Measurements from ENCODE around the gene DYNC2H1.

Gene DYNC2H1

GRCh38 chr11:103281301-103281700, 172.1 kb downstream of the DYNC2H1 start:
- DNase-seq = no peak

- no peak for DNase-seq
These were observed 175.0 kb downstream of the DYNC2H1 start for GRCh38 chr11:103284260-103284659.

GRCh38 chr11:103294516-103294915, 185.3 kb downstream of the DYNC2H1 start:
- DNase-seq = no peak

DNA sequence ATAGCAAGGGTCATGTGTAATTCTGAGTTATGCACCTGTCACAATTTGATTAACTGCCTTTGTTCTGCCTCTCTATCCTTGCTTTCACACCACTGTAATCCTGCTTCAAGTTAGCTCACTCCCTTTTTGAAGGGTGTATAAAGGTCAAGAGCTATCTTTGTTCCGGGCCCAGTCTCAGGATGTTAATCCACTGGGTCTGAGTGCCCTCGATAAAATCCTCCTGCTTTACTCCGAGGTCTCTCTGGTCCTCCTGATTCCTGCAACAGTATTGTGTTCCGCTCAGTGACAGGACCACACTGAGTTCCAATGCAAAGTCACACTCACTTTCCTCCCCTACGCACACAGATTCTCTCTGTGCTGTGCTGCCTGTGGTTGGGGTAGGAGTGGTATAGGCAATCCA, 186.5 kb downstream of the DYNC2H1 start:
- DNase-seq = no peak

GRCh38 chr11:103297900-103298299, 188.7 kb downstream of the DYNC2H1 start:
- DNase-seq = no peak

- no peak for DNase-seq
These were observed 206.0 kb downstream of the DYNC2H1 start for GRCh38 chr11:103315248-103315647.

DNA sequence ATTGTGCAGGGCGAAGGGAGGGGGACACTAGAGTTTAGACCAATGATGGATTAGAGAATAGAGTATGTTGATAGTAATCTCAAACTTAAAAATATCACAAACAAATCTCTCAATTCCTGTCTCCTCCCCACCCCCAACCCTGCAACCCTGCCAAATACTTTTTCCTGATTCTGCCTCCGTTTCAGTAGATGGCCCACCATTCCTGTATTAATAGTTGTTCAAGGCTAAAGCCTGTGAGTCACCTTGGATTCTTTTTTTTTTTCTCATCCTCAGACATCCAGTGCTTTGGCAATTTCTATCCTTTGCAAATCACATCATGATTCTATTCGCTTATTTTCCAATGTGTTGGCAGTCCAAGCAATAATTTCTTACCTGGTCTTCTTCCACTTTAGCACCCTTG, 207.9 kb downstream of the DYNC2H1 start:
- DNase-seq = no peak

GRCh38 chr11:103322821-103323220, 213.6 kb downstream of the DYNC2H1 start:
- no peak for DNase-seq

- no peak for DNase-seq
These were observed 216.5 kb downstream of the DYNC2H1 start for GRCh38 chr11:103325686-103326069.

DNA sequence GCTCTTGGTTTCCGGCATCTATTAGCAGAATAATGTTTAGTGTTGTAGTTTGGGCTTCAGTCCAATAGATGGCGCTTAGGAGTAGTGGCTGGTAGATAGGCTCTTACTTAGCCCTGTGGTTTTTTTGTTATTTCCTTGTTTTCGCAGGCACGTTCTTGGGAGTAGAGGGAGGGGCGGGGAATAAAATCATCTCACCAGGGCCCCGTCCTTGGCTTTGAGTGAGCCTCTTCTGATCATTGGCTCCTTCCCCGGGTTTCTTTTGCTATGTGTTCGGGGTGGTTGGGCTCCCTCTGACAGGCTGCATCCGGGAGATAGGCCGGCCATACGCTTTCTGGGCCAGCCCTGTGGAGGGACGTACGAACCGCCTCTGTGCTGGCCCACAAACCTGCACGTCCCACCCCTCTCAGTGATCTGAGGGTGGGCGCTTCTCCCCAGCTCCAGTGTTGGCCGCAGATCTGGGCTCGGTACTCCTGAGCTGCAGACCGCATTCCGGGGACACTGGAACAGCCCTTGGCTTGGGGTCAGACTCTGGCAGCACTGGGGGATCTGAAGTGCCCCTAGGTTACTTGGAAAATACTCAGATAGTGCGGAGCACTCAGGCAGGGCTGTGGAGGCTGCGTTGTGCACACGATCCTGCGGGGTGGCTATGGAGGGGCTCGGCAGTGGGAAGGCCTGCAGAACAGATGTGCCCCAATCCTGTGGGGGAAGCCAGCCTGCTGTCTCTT, 217.0 kb downstream of the DYNC2H1 start:
- DNase-seq = no peak

- no peak for DNase-seq
These were observed 218.5 kb downstream of the DYNC2H1 start for GRCh38 chr11:103327721-103328120.

DNA sequence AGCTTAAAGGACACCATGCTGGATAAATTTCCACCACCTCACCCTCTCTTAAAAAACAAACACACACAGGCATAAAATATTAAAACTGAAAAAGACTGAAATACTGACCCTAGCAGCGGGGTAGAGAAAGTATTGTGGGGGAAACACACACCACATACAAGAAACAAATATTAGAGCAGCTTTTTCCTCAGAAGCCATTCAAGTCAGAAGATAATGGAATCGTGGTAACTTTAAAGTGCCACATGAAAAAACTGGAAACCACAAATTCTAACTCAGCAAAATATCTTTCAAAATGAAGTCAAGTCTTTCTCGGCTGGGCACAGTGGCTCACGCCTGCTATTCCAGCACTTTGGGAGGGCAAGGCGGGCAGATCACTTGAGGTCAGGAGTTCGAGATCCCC, 223.2 kb downstream of the DYNC2H1 start:
- DNase-seq = no peak

DNA sequence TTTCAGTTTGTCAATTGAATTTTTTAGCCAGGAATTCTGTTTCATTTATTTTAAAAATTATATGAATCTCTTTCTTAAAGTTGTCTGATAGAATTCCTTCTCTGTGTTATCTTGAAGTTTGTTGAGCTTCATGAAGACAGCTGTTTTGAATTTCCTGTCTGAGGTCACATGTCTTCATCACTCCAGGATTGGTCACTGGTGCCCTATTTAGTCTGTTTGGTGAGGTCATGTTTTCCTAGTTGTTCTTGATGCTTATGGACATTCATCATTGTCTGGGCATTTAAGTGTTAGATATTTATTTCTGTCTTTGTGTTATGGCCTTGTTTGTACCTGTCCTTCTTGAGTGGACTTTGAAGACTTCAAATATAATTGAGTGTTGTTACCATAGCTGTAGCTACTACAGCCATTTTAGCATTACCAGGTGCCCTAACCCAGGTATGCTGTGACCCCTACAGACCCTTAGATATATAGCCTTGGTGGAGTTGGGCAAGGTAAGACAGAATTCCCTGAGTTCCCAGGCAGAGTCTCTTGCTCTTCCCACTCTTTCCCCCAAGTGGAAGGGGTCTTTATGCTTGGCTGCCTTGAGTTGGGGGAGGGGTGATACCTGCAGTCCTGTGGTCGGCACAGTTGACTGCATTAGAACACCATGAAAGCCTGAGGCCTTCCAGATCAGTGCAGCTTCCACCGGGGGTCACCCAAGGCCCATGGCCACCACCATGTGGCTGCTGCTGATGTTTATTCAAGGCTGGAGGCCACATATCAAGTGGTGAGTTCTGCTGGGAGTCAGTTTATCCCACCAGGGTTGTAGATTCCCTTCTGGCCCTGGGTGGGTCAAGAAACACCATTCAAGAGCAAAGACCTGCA, 229.6 kb downstream of the DYNC2H1 start:
- no peak for DNase-seq

DNA sequence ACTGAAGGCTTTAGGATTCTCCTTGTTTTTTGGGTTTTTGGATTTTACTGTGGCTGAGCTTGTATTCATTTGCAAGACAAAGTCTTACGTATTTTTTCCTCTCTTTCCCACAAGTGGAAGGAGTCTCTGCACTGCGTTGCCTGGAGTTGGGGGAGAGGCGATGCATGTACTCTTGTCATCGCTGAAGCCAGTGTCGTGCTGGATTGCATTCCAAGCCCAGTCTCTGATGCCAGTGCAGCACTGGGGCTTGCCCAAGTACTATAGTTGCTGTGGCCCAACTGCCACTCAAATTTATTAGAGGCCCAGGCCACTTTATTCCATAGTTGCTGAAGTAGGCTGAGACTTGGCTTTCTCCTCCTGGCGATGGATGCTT, 230.2 kb downstream of the DYNC2H1 start:
- no peak for DNase-seq

- no peak for DNase-seq
These were observed 231.7 kb downstream of the DYNC2H1 start for GRCh38 chr11:103340956-103341355.

- DNase-seq = no peak
These were observed 235.7 kb downstream of the DYNC2H1 start for GRCh38 chr11:103344886-103345285.

- no peak for DNase-seq
These were observed 240.4 kb downstream of the DYNC2H1 start for GRCh38 chr11:103349595-103349994.

DNA sequence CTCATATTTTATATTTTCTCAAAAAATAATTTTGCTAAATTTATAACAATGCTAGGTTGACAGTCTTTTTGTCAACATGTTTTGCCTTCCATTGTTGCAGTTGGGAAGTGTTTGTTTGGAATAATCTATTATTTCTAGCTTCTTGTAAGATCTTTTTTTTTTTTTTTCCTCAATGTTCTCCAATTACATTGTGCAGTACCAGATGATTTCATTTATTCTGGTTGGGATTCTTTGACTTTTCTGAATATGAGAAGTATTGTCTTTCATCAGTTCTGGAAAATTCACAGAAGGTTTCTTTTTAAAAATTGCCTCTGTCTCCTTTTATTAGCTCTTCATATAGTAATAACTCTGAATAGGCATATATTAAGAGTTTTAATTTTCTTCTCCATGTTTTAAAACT, 245.4 kb downstream of the DYNC2H1 start:
- DNase-seq = no peak

DNA sequence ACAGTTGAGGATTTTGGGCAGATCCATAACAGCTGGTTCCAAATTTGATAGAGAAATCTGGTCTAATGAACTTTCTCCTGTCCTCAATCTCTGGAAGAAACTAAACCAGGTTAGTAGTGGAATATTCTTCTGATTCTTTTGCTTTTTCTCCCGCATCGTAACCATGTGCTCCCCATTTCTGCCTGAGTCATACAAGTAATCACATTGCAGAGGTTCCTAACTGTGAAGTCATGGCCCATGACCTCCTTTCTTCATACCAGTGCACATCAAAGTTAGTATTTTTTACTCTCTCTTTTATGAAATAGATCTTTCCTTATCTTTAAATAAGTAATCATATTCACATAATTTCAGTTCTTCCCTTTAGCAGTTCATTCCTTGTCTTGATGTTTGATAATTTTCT, 249.0 kb downstream of the DYNC2H1 start:
- no peak for DNase-seq

- no peak for DNase-seq
These were observed 250.0 kb downstream of the DYNC2H1 start for GRCh38 chr11:103359216-103359615.

DNA sequence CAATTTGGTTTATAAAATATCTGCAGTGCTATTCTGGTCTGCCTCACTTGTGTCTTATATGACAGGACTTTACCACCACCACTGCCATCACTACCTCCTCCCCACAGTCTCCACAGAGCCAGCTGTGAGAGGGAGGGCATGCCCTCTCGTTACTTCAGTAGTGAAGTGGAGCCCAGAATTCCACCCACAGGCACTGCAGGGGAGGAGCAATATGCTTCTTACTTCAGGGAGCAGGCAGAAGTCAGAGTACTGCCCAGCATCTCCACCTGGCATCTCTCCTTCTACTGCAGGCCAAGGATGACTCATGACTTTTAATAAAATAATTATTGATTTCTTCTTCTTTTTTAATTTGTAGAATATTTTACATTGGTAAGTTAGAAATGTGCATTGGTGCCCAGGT, 255.5 kb downstream of the DYNC2H1 start:
- no peak for DNase-seq

DNA sequence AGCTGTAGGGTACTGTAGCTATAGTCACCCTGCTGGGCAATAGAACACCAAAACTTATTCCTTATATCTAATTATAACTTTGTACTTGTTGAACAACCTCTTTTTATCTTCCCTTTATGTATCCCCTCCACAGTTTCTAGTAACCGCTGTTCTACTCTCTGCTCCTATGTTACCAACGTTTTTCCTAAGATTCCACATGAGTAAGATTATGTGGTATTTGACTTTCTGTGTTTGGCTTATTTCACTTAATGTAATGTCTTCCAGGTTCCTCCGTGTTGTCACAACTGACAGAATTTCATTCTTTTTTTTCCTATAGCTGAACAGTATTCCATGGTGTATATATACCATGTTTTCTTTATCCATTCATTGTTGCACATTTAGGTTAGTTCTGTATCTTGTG, 258.4 kb downstream of the DYNC2H1 start:
- no peak for DNase-seq

DNA sequence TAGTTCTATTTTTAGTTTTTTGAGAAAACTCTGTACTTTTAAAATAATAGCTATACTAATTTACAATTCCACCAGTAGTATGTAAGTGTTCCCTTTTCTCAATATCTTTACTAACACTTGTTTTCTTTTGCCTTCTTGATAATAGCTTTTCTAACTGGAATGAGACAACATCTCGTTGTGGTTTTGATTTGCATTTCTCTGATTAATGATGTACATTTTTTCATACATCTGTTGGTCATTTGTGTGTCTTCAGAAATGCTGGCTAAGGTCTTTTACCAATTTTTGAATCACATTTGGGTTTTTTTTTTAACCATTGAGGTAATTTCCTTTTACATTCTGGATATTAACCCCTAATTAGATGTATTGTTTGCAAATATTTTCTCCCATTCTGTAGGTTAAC, 258.9 kb downstream of the DYNC2H1 start:
- DNase-seq = no peak

- DNase-seq = no peak
These were observed 260.9 kb downstream of the DYNC2H1 start for GRCh38 chr11:103370076-103370475.

DNA sequence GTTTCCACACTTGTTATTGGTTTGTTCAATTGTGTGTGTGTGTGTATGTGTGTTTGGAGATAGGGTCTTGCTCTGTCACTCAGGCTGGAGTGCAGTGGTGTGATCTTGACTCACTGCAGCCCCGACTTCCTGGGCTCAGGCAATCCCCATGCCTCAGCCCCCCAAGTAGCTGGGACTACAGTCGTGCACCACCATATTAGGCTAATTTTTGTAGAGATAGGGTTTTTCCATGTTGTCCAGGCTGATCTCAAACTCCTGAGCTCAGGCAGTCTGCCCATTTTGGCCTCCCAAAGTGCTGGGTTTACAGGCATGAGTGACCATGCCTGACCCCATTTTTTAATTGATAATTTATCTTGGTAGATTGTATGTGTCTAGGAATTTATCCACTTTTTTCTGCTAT, 263.7 kb downstream of the DYNC2H1 start:
- DNase-seq = no peak
